HG03159 (cell line): ENCODE data around the gene GNB5.
"Not testable (repeated sequence)": the region's sequence is repeated elsewhere in the genome, so short reads cannot be mapped to it uniquely, and the experiment has no call there.

Experiments used
- ATAC-seq: cut with Tn5 transposase; IDR thresholded peaks from one replicate; pipeline ENCODE4 v1.9.1; 2021; ENCODE audit warnings: mild to moderate bottlenecking, moderate library complexity; ENCODE audit not compliant: unreplicated experiment

GNB5 gene

DNA sequence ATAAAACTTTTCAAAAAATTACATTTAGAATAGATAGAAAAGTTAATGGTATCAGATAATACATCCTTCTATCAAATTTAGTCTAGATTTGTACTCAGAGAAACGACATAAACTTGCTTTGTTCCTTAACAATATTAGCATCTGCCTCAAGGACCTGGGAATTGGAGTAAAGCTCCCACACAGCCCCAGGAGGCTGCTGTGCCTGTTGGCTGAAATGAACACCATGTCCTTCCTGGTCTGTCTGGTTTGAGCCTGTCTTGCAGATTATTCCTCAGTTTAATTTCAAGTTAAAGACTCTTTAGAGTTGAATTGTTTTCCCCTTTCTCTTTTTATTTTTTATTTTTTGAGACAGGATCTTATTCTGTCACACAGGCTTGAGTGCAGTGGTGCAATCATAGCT, 19.4 kb downstream of the GNB5 start:
- ATAC-seq = no peak

GRCh38 chr15:52171386-52171785, 19.8 kb downstream of the GNB5 start:
- ATAC-seq = no peak

GRCh38 chr15:52170199-52170598, 21.0 kb downstream of the GNB5 start:
- not testable (repeated sequence) for ATAC-seq

DNA sequence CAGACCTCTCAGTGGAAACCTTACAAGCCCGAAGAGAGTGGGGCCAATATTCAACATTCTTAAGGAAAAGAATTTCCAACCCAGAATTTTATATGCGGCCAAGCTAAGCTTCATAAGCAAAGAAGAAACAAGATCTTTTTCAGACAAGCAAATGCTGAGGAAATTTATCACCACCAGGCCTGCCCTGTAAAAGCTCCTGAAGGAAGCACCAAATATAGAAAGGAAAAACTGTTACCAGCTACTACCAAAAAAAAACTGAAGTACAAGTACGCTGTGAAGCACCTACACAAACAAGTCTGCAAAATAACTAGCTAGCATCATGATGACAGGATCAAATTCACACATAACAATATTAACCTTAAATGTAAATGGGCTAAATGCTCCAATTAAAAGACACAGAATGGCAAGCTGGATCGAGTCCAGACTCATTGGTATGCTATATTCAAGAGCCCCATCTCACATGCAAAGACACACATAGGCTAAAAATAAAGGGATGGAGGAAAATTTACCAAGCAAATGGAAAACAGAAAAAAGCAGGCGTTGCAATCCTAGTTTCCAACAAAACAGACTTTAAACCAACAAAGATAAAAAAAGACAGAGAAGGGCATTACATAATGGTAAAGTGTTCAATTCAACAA, 25.6 kb downstream of the GNB5 start:
- not testable (repeated sequence) for ATAC-seq

DNA sequence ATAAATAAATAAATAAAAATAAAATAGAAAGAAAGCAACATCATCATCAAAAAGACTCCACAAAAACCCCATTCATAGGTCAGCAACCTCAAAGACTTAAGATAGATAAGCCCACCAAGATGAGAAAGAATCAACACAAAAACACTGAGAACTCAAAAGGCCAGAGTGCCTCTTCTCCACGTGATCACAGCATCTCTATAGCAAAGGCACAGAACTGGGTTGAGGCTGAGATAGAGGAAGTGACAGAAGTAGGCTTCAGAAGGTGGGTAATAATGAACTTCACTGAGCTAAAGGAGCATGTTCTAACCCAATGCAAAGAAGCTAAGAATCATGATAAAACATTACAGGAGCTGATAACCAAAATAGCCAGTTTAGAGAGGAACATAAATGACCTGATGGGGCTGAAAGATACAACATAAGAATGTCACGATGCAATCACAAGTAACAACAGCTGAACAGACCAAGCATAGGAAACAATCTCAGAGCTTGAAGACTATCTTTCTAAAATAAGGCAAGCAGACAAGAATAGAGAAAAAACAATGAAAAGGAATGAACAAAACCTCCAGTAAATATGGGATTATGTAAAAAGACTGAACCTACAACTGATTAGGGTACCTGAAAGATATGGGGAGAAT, 26.4 kb downstream of the GNB5 start:
- ATAC-seq = no peak

DNA sequence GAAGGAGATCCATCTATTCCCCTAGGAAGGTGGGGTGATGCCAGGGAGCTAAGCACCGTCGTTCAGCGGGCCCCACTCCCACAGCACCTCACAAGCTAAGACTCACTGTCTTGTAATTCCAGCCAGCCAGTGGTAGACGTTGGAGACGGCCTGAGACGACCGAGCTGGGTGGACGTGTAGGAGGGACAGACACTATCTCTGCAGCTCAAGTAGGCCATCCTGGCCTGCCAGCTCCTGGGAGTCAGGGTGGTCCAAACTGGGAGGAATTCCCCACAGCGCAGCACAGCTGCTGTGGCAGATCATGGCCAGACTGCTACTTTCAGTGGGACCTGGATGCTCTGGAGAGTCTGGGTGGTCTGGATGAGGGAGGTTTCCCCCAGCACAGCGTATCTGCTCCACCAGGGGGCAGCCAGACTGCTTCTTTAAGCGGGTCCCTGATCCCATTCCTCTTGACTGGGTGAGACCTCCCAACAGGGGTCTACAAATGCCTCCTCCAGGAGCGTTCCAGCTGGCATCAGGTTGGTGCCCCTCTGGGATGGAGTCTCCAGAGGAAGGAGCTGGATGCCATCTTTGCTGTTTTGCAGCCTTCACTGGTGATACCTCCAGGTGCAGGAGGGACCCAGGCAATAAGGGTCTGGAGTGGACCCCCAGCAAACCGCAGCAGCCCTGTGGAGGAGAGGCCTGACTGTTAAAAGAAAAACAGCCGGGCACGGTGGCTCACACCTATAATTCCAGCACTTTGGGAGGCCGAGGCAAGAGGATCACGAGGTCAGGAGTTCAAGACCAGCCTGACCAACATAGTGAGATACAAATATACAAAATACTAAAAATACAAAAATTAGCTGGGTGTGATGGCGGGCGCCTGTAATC, 27.6 kb downstream of the GNB5 start:
- no peak for ATAC-seq

GRCh38 chr15:52162876-52163275, 28.3 kb downstream of the GNB5 start:
- ATAC-seq = no peak

DNA sequence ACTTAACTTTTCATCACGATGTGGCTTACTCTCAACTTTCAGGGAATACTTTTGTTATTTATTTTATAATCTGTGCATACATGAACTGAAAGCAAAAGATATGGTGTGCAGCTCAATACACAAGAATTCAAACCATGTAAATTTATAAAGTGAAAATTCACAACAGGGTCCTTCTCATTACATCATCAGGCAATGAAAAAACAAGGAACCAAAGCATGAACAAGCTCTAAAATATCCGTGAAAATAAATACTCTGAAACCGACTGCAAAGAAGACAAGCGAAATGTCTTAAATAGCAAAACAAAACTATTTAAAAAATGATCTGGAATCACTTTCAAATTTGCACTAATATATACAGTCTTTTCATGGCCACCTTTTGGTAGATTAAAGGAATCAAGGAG, 28.9 kb downstream of the GNB5 start:
- ATAC-seq = no peak

DNA sequence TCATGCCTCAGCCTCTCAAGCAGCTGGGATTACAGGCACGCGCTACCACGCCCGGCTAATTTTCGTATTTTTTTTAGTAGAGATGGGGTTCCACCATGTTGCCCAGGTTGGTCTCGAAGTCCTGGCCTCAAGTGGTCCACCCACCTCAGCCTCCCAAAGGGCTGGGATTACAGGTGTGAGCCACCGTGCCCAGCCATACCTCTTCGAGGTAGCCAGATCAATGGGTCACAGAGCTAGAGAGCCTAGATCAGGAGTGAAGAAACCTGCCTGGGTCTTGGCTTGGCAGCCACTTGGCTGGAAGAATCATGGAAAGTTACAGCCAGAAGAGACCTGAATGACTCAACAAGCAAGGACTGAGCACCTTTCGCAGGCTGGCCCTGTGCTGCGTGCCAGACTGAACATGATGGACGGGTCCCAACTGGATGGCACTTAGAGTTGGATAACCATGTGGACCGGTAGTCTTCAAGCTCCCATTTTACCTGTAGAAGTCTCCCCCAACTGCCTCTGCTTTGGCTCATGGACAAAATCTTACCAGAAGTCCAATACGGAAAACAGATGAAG, 29.7 kb downstream of the GNB5 start:
- no peak for ATAC-seq

DNA sequence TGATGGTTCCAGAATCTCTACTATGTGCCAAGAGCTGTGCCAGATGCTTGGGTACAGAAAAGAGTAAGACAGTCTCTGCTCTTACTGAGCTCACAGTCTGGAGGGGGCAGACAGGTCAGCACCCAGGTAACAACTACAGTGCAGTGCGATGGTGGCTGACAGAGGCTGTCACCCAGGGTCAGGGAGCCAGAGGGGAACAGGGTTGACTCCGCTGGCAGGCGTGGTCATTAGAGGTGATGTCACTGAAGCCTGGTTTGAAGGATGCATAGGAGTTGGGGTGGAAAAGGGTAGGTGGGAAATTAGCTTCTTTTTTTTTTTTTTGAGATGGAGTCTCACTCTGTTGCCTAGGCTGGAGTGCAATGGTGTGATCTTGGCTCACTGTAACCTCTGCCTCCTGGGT, 31.5 kb downstream of the GNB5 start:
- no peak for ATAC-seq

DNA sequence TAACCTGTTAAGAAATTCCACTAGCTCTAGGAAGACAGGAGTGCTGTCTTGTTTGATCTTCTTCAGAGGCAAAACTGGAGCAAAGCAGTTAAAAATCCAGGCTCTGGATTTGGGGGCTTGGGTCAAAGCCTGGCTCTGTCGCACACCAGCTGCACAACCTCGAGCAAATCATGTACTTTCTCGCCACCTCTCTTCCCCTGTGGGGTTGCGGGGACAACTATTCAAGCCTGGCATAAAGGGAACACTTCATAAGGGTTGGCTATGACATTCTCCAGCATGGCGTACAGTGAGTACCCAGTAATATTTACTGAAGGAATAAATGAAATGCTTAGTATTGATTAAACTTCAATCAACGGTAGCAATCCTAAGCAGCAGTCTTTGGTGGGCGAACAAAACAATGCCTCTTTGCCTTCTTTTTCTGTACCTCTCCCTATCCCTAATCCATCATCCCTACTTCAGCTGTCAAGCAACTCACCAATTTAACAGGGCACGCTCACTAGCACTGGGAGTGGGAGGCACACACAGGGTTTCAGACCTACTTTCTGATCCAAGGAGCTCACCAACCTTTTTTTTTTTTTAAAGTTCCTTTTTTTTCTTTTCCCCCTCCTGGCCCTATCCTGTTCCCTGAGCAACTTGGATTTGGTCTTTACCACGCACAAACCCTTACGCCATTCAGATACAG, 33.0 kb downstream of the GNB5 start:
- no peak for ATAC-seq

DNA sequence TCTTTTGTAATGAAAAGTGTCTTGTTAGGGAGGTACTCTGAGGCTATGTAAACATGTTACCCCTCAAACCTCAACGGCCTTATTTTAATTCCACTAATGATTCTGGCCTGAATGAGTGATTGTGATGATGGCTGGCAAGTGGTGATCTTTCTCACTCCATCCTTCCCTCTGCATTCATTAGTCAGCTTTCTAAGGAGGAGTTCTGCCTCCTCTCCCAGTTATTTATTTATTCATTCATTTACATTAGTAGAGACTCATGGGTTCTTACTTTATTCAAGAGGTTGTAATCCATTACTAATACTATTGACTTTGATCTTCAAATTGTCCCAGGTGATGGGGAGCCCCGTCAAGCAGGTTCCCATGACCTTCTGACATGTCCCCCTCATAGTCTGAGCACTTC, 35.3 kb downstream of the GNB5 start:
- ATAC-seq = no peak

DNA sequence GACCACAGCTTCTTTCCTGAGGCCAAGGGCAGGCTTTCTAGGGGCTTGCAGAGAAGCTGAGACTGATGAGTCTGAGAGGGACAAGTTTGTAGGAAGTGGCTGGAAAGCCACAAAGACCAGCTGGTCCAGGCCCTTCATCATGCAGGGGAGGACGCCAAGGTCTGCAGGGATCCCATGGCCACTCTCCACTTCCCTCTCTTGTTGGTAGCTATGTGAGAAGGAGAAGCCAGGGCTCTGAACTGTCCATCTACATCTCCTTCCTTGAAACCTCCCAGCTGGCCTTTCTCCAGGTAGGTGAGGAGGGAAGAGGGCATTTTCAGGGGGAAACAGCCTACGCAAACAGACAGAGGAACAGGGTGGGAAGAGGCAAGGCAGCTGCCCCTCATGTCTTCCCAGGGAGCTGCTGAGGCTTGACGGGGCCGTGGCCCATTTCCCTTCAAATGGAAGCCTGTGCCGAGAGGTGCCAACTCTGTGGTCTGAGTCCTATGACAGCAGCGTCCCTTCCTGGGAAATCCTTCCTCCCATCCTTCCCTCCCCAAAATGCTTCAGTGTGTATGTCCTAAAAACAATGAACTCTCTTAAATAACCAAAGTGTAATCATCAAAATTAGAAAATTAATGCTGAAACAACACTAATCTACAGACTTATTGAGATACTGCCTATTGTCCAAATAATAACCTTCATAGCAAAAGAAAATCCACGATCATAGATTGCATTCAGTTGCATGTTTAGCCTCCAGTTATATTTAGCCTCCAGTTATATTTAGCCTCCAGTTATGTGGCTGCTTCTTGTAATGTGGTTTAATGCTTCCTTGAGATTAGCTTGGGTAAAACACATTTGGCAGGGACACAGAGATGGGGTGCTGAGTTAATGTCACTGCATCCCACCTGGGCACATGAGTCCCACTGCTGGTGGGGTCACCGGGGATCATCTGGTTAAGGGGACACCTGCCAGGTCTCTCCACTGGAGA, 36.0 kb downstream of the GNB5 start:
- no peak for ATAC-seq

DNA sequence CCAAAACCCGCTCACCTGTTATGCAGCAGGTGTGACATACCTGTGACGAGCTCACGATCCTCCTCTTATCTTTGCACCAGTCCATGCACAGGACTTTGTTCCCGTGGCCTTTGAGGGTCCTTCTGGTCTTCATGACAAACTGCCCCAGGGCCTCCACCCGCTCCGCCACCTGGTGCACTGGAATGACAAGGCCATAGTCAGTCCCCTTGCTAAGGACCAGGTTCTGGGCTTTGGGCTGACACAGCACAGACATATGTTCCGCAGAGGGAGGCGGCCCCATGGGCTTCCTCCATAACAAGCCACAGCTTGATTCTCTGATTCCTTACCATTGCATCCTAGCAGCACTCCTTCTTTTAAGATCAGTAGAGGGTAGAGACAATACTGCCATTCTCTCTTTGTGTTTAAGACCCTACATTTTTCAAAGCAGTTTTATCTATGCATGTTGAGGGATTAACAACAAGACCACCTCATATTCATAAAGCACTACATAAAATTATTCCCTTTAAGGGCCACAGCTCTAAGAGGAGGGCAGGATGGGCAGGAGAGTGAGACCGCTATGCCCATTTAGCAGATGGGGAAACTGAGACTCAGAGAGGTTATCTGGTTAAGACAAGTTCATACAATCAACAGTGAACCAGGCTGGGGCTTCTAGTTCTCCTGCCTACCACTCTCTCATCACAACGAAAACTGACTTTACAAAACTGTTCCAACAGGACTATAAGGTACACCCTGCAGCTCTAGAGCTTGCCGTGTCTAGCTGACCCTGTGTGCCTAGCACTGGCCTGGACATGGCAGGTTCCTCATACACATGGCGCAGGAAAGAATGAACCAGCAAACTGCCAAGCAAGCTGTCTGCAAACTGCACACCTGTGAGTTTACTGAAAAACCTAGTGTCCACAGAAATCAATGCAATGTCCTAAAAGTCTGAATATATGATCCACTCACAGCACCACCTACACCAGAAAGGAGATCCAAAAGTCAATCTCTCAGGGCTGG, 37.0 kb downstream of the GNB5 start:
- no peak for ATAC-seq

GRCh38 chr15:52151353-52151752, 39.8 kb downstream of the GNB5 start:
- no peak for ATAC-seq

- ATAC-seq = no peak
These were observed 40.3 kb downstream of the GNB5 start for GRCh38 chr15:52150871-52151270.

- ATAC-seq = no peak
These were observed 41.0 kb downstream of the GNB5 start for GRCh38 chr15:52150043-52150825.

DNA sequence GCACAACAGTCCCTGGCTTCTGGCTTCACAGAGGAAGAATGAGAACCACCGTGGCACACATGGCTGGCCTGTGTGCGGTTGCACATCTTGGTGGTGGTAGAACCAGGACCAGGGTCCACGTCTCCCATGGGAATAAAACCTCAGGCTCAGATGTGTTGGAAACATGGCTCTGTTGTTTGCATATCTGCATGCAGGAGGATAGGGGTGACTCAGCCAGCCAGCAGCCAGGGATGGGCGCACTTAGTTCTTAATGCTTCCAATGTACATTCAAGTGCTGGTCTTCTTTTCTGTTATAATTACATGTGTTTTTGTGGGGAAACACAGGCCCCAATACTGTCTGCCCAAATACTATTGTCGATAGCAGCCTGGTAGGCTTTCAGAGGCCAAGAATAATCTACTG, 42.8 kb downstream of the GNB5 start:
- no peak for ATAC-seq
